ENCODE results near the gene DNM2.

DNA sequence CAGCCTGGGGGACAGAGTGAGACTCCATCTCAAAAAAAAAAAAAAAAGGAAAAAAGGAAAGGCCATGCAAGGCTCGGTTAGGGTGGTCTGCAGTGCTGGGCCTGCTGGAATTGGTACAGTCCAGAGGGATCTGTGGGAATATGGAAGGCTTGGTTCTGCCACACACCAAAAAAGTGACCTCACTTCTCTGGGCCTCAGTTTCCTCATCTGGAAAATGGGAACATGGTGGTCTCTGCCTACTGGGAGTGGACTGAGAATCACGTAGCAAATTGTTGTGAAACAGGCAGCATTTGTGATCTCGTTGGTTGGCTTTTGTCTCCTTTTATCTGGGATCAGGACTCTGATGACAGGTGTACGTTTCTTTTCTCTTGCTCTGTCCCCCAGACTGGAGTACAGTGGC, 7.5 kb downstream of the DNM2 start:
- TF ChIP-seq CTCF (conservative IDR thresholded peaks at IDR 0.05): no peak
- TF ChIP-seq EZH2 (IDR thresholded peaks at IDR 0.05; ENCODE audit: low read depth): no peak

Data from PC-9 (cell line).